CD4-positive, alpha-beta T cell treated with Interferon gamma for 1 hour (primary cell): ENCODE results near the gene DSCAML1.
"Not testable (repeated sequence)": the region's sequence is repeated elsewhere in the genome, so short reads cannot be mapped to it uniquely, and the experiment has no call there.

Experiments
- DNase-seq: peaks from one replicate; pipeline ENCODE4 v3.0.0-alpha.2; 2020

DSCAML1 gene

DNA sequence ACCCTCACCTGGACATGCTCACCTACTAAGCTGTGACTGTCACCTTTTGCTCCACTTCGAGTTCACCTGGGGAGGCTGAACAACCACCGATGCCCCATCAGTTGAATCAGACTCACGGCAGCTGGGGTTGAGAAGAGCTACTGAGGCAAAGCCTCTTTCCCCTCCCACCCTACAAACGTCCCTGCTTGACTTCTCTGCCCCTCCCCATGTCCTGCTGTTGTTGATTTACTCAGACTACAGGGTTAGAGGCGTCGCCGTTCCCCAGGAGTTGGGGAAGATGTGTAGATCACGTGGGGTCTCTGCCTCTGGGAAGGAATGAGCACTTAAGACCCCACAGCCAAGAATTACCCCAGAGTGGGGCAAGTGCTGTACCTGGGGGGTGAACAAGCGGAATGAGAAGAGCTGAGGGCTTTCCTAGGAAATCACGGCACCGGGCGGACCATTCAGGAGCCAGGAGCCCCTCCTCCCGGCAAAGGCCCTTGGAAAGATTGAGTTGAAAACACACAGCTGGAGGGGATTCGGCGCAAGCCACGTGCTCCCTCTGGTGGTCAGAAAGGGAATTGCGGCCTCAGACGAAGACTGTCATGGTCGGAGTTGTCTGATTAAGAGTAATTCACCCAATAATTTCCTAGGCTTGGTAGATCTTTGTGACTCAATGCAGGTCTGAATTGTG, 20.5 kb upstream of the DSCAML1 start:
- peak; percentile 82 for DNase-seq

DNA sequence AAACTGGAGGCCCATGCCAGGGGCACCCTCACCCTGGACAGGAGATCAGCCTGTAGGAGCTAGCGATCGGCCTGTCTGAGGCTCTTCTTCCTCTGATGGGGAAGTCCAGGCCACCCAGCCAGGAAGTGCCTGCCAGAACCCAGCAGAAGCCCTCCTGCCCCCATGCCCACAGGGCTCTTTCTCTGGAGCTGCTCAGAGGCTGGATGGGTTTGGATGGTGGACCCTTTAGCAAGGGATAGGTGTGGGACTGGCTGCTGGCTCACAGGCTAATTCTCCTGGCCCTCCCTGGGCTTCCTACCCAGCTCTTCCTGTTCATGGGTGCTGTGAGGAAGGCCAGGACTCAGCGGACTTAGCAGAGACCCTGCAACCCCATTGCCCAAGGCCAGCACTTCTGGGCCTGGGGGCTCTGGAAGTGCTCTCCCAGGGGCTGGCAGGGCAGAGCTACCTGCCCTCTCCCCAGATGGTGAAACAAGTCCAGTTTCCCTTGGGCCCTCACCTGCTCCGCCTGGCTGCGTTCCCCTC, 19.9 kb upstream of the DSCAML1 start:
- DNase-seq = peak; percentile 53

DNA sequence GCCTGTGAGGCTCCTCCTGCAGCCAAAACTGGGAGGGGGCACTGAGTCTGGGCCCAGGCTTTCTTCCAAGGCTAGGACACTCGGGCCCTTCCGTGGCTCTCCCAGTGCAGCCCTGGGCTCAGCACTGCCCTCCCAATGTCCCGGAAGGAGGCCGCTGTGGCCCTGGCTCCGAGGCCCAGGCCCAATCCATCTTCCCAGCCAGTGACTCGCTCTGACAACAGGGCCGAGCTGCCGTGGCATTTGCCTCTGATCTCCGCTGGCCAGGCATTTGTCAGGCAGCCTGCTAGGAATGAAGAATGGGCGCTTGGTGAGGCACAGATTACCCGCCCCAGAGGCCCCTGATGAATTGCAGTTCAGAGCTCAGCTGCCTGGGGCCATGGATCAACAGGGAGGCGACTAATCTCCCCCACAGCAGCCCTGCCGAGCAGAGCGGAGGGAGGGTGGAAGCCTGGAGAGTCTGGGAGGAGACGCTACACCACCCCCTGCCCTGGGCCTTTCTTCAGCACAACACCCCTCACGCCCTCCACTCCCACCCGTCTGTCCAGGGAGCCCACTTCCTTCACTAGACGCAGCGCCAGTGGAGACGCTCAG, 19.2 kb upstream of the DSCAML1 start:
- DNase-seq = no peak

DNA sequence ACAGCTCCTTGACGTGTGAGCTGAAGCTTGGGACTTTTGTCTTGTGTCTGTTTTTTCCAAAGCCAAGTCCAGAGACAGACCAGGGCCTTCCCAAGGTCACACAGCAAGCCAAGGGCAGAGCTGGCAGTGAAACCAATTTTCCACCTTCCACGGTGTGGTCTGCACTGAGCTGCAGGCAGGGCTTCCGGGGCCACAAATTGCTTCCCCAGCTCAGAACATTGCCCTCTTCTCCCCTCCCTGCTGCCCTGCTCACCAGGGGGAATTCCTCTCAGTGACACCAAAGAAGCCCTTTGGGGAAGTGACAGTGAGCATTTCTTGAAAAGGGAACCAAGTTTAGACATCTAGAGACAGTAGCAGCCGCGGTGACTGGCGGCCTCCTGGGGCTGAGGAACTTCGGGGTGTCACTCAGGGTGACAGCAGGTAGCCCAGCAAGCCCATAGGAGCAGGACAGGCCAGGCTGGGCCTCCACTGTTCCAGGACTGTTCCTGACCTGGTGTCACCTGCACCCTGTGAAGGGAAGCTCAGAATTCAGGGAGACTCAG, 18.3 kb upstream of the DSCAML1 start:
- peak; percentile 89 for DNase-seq

DNA sequence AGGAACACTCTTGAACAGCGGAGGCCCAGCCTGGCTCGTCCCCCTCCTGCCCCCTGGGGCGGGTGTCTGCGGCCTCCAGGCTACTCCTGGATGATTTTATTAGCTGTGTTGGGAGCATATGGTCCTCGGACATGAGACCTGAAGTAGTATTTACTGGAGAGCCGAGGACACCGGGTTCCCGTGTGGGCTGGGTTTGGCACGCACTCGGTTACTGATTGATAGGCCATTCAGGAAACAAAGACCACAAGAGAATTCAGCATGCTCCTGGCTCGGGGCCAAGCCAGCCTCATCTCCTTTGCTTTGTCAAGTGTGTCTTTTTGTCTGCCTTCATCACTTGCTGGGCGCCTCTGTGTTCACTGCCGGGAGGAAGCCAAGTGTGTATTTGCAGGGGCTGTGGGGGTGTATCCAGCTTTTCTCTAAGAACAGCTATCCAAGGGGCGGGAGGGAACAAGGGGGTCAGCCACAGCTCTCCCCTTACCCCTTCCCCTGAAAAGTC, 17.8 kb upstream of the DSCAML1 start:
- DNase-seq = peak; percentile 85

DNA sequence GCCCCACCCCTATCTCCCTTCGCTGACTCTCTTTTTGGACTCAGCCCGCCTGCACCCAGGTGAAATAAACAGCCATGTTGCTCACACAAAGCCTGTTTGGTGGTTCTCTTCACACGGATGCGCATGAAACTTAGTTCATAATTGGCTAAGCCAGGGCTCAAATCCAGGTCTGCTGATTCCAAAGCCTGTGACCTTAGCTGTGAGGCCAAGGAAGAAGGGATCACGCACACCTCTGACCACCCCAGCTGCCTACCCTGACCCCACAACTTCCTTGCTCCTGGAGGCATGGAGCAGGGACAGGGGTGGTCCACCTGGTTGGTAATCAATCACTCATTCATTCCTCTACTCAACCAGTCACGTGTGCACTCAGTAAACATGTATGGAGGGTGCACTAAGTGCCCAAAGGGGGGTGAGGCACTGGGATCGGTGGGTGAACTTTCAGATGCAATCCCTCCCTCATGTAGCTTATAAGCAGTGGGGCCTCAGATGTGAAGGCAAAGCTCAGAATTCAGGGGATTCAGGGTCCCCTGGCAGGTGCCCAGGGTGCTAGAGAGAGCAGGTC, 17.3 kb upstream of the DSCAML1 start:
- DNase-seq = no peak

DNA sequence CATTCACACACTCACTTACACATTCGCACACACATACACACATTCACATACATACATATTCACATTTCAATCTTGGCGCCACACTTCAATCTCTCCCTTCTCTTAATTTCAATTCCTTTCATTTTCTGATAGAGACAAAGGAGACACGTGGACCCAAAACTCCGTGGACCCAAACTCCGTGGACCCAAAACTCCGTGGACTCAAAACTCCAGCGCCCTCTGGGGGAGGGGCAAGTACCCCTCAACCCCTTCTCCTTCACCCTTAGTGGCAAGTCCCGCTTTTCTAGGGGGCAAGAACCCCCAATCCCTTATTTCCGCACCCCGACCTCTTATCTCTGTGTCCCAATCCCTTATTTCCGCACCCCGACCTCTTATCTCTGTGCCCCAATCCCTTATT, 13.0 kb upstream of the DSCAML1 start:
- DNase-seq = not testable (repeated sequence)

DNA sequence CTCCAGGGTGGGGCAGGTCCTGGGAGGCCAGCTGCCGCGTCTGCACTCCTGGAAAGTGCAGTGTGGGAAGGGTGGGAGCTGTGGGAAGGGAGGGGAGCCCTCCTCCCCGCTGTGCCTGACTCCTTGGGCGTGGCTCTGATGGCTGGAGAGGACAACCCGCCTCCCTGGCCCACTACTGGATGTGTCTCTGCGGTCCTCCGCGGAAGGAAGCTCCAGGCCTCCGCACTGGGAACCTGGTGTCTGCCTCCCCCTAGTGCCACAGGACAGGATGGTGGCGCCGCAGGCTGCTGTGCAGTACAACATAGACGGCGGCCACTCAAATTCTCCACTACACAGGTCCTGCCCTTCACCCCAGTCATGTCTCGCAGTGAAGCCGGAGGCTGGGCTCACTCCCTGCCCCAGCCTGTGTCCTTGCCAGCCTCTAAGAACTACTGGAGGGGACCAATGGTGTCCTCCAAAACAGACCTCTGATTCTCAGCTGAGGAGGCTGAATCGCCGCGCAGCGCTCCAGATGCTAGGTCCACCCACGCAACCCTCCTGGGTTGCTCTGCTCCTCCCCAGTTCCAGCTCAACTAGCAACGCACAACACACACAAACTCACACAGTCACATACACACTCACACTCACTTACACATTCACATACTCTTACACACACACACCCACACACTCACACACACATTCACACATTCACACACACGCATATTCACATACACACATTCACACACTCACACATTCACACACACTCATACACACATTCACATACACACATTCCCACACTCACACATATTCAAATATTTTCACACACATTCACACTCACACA, 12.4 kb upstream of the DSCAML1 start:
- DNase-seq = peak; percentile 62

DNA sequence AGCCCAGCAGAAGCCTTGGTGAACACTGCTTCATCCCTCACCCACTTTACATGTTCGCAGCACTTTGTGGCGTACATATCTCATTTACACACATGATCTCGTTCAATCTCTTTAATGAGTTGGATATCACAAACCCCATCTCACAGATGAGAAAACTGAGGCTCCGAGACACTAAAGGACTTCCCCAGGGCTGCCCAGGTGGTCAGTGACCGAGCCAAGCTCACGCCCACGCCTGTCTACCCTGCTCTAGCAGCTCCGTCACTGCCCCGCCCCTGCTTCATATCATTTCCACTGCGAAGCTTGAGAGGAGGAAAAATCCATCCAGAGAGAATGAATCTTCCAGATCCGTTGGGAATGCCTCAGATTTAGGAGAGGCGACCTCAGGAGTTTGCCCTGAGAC, 11.8 kb upstream of the DSCAML1 start:
- DNase-seq = no peak

DNA sequence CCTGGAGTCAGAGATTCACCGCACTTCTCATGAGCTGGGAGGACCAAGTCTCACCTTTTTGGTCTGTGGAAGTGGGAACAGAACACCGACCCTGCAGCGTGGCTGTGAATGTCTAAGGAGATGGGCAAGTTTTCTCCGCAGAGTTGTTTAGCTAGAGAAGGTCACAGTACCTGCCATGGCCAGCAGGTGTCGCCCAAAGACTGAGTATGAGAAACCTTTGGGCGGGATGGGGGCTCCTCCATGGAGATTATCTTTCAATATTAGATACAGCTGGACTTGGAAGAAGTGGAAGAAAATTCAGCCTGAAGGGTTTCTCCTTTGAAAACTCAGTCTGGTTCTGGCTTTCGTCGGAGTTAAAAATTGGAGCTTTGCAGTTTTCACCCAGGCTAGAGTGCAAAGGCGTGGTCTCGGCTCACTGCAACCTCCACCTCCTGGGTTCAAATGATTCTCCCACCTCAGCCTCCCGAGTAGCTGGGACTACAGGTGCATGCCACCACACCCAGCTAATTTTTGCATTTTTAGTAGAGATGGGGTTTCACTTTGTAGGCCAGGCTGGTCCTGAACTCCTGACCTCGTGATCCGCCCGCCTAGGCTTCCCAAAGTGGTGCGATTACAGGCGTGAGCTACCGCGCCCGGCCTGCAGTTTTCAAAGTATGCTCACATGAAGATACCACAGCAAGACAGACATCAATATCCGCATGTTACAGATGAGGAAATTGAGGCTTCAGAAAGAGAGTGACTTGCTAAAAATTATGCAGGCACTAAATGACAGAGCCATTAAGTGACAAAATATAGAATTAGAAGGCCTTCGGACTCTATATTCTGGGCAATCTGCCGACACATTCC, 10.7 kb upstream of the DSCAML1 start:
- DNase-seq = peak; percentile 65

DNA sequence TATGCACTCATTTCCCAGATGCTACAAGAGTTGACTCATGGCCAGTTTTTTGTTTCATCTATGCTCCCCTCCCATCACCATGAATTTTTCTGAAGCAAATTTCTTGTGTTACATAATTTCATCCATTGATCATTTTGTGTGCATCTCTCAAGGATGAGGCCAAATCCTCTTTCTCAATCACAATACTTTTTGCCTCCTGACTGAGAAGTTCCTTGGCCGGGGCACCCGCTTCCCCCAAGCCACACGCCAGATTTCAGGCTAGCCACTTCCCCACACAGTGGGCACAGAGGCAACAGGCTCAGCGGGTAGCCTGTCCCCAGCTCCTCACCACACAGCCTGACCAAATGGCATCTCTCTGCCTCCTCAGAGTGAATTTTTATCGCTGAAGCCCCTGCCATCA, 9.8 kb upstream of the DSCAML1 start:
- DNase-seq = no peak

DNA sequence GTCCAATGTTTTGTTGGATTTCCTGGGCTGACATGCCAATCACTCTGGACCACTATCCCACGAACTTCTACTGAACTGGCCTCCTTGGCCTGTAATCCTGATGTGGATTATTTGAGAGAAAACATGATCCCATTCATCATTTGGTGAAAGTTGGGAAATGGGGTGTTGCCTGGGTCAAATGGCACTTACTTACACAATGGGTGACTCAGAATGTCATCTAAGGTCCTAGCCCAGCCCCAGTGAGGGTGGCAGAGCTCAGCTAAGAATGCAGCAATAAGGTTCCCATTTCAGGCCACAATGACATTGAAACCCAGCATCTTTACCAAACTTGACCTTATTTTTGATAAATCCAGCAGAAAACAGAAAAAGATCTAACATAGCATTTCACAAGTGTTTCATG, 8.0 kb upstream of the DSCAML1 start:
- peak; percentile 30 for DNase-seq

DNA sequence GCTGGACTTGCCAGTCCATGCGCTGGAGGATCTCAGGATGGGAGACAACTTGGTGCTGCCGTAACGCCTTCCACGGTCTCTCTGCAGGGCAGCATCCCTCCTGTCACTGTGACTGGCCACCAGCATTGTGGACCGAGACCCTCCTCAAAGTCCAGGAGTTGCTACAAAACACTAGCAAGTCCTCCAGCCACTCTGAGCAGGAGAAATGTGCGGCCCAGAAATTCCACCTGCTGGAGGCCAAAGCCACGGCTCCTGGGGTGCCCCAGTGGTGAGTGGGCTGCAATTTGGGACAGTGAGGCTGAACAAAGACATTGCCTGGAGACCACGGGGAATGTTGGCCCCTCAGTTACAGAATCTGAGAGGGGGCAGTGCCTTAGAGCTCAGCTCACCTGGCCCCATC, 6.9 kb upstream of the DSCAML1 start:
- DNase-seq = no peak

DNA sequence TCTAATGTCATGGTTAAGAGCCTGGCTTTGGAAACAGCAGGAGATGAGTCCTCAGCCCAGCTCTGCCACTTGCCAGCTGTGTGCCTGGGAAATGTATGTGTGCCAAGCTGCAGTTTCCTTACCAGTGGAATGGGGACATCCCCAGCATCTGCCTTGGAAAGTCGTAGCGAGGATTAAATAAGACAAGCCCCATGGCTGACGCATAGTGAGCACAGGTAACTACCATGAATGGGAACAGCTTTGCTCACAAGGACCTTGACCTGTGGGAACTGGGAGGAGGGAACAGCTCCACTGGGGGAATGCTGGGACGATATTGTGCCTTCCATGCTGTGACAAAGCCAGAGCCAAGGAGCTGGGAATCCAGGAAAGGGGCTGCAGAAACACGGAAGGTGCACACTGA, 2.6 kb upstream of the DSCAML1 start:
- DNase-seq = no peak

DNA sequence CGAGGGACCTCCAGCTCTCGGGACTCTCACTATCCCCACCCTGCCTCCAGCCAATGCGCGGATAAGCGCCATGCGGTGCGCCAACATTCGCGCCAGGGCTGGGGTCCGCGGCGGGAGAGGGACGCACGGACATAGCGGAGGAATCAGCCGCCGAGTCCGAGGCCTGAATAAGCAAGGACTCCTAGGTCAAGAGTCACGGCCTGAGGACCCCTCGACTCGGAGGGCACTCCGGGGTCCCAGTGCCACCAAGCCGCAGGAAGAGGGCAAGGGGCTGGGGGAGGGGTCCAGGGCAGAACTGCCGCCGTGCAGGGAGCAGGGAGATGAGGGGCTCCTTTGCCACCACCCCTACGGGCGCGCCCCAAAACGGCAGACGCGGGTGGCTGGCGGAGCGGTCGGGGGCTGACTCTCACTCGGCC, 552 bp downstream of the DSCAML1 start:
- DNase-seq = no peak

DNA sequence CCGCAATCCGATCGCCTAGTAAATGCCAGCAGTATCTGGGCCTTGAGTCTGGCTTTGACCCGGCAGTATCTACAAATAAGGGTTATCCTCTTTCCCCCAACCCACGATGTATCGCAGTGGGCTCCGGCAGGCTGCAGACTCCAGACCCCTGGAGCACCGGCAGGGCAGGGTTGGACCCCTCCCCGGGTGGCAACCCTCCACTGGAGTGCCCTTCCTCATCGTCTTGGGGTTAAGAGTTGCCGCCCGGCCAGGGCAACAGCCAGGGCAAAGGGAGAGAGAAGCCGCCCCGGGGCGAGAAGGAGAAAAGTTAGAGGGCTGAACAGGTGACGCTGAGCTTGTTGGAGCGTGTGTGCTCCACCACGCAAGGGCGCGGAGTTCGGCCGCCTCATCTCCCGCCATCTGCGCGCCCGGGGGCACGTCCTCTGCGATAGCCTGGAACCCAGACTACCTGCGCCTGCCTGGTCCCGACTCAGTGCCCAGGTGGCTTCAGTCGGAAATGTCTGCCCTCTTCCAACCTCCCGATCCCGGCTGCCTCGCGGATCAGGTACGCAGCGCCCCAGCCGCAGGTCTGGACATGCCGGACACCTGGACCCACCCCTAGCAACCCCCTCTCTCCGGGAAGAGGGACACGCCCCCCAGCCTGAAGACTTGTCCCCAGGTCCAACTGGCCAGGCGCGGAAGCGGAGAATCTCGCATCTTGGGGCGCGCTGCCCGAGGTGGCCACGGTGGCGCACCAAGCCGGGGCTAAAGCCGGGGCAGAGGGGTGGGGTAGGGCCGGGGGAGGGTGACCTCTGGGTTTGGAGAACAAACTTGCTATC, 1.2 kb downstream of the DSCAML1 start:
- no peak for DNase-seq

DNA sequence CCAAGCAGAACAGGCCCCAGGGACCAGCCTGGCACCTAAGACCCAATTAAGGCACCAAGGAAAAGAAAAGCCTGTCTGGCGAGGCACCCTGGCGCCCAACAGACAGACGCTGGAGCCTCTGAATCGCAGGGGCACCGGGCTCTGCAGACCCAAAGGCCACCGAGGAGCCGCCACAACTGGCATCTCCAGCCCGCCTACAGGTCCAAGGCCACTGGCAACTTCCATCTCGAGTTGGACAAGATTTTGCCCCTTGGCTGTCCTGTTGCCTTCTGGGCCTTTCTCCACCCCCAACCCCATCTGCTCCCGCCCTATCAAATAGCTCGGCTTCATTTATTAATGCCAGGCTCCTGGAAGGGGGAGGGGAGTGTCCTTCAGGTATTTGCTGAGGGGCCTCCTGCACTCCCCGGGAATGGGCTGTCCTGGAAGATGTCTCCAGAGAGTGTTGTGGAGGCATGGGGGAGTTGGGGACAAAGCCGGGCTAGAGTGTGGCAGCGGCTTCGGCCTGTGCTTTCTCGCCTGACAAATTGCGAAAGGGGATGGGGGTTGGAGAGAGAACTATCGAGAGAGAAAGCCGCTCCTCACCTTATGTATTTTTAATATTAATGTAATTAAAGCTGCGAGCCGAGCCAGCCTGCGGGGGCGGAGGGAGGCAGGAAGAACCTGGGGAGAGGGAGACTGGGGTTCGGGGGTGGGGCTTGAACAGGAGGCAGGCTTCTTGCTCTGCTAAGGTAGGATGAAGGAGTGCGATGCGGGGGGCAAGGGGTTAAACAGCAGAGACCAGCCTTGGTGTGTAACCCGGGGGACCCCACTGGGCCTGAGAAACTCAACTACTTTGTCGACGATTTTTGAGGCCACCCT, 2.0 kb downstream of the DSCAML1 start:
- DNase-seq = no peak

DNA sequence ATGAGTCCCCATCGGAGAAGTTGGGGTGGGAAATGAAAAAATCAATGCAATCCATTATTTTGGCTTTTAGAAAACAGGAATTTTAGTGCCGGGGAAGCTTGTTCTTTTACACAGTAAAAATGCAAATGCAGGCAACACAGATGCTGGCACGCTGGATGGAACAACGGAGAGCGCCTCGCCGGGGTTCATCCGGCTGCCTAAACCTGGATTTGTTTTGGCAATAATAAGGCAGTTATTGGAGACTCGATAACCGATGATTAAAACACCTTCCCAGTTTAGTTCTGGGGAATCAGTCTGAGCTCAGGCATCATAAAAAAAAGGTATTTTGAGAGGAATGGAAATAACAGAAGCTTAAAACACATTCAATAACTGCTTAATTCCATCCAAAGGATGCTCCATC, 2.9 kb downstream of the DSCAML1 start:
- no peak for DNase-seq

DNA sequence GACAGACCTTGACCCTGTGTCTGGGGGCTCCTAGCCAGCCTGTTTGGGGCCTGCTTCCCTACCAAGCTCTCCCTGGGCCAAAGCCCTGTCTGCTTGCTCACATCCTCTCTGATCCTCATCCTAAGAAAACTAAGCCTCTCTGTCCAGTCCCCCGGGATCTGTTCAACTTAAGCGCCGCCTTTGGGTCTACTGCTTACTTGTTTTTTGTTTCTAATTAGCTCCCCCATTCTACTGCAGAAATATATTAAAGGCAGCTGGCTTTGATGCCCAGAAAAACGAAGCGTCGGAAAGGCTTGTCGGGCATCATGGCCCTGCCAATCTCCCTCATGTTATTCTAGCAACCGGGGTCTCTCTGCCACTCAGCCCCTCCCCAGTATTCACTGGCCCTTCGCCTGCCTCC, 3.4 kb downstream of the DSCAML1 start:
- DNase-seq = no peak

DNA sequence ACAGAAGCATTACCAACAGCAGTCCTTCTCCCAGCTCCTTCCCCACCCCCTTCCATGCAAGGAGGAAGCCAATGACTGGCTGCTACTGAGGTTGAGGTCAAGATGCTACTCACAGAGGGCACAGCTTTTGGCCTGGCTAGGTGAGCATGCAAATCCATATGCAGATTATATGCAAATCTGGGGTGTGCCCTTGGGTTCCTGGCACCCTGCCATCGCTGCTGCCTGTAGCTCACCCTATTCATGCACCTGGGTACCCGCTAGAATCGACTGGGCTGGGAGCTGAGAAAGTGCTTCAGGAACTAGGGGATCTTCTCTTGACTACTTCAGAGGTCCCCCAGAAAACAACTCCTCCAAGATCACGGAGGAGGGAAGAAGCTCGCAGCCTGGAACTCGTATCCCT, 4.0 kb downstream of the DSCAML1 start:
- no peak for DNase-seq
